GM21423 (cell line): ENCODE results near the gene MLIP.
A peak's percentile ranks its signal among the peaks of the same experiment; 100 is the strongest.

Source experiments
- ATAC-seq: cut with Tn5 transposase; IDR thresholded peaks from one replicate; pipeline ENCODE4 v1.9.1; 2021; ENCODE audit warnings: mild to moderate bottlenecking, moderate library complexity; ENCODE audit not compliant: unreplicated experiment

MLIP gene

DNA sequence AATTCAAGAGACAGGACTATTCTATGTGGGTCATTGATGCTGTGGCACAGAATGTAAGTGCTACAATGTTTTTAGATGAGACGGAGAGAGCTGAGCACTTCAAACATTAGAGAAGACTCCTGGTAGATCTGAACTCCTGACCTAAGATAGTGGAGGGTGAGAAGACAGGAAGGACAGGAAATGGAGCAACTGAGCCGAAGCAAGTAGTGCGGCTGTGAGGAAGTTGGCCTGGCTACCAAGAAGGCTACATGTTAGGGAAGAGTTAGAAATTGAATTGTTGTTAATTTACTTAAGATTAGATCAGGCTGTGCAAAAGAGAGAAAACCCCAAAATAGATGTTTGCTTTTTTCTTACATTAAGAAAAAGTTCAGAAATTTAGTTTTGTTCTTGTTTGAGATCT, 14.4 kb upstream of the MLIP start:
- no peak for ATAC-seq

DNA sequence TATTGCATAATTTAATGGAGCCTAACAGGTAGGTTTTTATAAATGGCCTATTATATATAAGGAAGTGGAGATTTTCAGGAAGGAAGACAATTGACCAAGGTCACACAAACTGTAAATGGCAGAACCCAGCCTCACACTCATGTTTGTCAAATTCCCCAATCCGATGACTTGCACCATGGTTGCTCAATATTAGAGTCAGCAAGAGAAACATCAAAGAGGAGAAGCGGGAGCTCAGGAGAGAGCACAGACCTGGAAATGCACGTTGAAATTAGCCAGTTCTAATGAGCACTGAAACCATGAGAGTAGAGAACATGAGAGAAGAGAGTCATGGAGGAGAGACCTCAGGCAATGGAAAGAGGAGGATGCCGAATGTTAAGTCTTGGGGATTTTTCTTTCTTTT, 13.5 kb upstream of the MLIP start:
- ATAC-seq: no peak

DNA sequence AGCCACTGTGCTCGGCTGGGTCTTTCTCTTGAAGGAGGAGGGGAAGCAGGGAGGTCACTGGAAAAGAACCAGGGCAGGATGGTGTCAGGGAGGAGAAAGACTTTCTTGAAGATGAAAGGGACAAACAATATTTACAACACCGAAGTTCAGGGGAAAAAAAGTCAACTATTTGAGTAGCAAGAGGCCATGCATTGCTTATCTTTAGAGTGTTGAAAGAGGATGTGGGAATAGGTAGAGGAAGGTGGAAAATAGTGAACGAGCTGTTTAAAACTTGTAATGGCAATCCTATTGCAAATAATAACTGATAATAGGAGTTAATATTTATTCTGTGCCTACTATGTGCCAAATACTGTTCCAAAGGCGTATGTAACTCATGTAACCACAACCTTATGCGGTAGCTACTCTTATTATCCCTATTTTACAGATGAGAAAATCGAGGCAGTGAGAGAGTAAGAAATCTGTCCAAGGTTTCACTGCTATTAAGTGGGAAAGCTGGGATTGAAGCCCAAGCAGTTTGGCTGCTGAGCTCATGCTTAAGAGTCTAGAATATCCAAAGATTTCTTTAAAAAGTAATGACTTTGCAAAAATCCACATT, 12.7 kb upstream of the MLIP start:
- ATAC-seq: no peak

DNA sequence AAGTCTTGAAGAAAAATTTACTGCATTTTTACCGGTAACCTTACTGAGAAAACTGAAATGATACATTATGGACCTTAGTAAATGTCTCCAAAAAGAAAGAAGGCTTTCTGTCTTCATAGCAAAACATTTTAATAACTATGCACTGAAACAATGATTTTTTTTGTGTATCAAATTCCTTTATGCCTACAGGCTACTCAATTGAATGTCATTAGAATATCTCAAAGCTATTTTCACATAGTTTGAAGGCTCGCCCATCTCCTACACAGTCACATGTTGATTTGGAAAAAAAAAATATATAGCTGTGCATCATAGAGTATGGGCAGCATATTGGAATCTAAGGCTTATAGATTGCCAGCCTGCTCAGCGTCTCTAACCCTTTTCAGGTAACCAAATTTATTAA, 12.0 kb upstream of the MLIP start:
- ATAC-seq: no peak

DNA sequence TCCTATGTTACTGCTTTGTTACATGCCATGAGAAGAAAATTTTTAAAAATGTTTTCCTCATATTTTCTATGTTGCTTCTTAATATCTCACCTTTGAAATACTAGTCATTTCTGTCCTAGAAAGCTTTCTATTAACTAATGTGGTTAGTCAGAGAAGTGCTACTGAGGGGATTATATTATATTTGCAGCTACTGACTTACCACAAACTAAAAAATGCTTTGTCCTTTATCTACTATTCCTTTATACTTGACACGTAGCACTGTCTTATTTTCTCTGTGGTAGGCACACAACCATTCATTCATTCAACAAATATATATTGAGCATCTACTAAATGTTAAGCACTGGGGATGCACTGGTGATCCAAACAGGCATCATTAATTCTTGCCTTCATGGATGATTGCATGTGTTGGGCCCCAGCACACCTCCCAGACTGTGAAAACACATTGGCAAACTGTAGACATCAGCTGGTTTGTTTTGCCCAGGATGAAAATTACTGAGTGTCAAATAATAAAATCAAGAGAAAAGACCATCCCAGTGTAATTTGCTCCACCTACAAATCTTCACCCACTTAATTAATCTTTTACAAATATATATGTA, 10.7 kb upstream of the MLIP start:
- ATAC-seq: peak; percentile 95

DNA sequence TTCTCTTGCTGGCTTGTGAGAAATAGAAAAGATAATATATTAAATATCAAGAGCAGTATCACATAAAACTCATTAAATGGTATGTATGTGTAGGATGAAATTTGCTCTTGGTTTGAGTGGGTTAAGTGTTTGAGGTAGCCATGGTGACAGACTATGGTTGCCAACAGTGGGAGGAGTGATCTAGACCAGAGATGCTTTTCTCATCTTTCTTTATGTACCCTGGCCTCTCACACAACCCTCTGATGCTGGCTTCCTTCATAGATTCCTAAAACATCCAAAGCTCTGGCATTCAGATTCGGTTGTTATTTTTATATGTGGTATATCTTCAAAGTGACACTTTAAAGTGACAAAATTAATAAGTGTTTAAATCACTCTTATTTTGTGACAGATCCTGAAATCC, 9.0 kb upstream of the MLIP start:
- ATAC-seq: no peak

DNA sequence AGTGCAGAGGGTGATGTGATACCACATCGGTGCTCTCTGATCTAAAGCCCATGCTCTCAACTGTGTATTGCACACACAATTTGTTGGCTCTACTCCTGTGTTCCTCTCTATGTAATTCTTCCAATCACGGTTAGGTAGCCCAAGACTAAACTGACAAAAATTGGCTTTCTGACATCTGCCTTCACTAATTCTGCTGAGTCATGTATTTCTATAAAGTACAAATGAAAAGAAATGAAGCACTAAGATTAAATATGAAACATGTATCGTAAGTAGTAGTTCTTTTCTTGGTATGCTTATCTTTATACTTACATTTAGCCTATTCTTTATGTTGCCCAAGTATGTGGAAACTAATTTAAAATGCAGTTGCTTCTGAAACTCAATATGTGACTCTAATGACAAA, 7.7 kb upstream of the MLIP start:
- ATAC-seq: no peak

DNA sequence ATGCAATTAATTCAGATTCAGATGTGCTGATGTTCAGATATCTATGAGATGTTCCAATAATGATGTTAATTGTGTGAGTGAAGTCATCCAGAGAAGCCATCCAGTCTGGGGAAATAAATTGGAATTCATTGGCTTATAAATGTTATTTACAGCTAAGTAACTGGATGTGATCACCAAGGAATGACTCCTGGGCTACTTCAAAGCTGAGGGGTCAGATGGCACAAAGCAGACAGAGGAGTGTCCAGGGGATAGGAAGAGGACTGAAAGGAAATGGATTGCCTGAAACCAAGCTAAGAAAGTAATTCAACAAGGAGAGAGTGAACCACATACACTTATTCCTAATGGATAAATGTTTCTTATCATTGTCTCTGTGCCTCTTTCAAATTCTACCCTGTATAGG, 4.5 kb upstream of the MLIP start:
- ATAC-seq: no peak

DNA sequence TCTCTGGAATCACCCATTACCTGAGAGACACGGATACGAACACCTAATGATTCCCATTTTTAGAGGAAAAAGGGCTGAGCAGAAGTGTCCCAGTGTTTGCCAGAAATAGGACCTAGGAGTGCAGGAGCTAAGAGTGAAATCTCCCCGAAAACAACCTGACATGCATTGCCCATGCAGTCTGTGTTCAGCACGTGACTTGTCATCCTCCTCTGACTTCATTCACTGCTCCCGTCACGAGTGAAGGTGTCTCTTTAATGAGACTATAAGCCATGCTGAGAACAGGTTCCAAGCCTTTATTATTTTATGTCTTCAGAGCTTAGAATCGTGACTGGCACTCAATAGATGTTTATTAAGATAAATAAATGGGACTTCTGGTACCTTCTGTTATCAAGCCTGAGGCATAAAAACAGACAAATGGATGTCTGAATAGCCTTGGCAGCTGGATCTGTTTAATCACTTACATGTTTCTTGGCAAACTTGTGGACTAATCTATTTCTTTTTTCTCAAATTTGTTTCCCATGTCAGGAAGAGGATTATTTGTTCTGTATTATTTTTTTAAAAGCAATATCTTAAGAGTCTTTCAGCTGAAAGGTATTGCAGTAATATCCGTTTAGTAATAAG, 3.7 kb upstream of the MLIP start:
- no peak for ATAC-seq

DNA sequence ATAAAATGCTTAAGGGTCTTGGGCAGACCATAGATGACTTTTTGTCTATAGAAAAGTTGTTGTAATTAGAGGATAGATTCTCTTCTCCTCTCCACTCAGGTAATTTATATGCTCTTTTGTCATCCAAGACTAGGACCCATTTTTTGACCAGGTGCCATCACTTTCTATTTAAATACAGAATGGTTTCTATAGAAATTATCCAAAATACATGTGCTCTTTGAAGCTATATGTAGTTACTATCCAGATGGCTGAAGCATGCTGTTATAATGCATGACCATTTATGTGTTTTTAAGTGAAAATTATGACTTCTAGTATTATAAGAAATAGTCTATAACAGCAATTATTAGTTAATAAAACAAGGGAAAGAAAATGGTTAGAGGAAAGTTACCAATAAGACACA, 3.0 kb upstream of the MLIP start:
- no peak for ATAC-seq

DNA sequence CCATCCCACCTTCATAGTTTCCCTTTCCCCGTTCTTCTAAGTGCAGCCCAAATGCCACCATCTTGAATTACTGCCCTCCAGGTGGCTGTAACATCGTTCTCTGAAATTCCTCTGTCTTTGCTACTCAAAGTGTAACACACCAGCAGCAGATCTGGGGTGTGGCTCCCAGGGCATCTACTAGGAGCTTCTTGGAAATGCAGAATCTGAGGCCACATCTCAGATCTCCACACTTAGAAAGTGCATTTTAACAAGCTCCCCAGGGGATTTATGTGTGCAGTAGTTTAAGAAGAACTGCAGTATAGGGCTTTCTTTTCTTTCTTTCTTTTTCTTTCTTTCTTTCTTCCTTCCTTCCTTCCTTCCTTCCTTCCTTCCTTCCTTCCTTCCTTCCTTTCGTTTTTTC, 1.7 kb upstream of the MLIP start:
- ATAC-seq: no peak

DNA sequence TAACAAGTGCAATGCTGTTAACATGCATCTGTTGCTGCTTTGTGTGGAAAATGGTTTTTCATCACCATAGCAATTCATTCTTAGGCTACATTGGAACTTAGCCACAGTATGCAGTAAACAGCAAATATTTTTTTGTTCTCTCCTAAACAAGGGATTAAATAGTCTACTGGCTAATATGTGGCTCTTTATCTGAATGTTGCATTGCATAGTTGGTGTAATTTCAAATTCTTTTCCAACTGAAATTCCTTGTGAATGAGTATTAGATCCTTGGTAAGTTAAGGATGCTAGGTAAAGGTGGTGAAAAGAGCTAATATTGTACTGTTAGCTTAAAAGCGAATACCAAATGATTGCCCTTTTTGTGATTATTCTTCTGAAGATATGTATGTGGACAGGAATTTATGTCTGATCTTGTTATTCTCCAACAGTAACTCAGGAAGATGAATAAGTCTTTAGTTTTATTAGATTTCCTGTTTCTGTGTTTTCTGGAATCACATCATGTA, 958 bp downstream of the MLIP start:
- ATAC-seq: no peak

DNA sequence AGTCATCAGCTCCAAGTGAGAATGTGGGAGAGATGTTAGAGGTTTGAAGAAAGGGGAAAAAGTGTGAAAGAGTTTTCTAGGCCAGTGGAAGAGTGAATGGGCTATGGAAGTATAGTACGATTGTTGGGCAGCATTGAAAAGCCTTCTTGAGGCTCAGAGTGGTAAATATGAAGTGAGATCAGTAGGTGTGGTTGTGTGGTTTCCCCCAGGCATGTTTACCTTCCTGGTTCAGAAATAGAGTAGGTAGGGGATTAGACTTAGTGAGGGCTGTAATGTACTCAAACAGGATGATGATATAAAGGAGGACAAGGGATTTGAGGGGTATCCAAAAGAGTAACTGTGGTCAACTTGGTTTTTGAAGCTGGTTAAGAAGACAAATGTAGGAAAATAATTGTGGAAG, 3.7 kb downstream of the MLIP start:
- no peak for ATAC-seq

DNA sequence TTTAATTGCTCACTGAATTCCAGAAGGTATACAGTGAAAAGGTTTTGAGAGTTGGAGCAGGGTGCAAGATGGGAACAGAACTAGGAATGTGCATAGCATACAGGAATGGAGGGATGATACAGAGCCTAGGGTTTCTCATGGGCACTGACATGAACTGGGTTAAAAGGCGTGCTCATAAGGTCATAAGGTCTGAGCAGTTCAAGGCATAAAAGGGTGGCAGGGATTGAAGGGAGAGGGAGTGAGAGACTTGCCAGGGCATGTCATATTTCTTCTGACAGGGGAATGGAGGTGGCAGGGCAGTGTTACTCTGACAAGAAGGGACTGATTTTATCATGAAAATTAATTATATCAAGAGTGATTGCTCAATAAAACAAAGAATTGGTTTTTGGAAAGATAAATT, 4.7 kb downstream of the MLIP start:
- no peak for ATAC-seq

DNA sequence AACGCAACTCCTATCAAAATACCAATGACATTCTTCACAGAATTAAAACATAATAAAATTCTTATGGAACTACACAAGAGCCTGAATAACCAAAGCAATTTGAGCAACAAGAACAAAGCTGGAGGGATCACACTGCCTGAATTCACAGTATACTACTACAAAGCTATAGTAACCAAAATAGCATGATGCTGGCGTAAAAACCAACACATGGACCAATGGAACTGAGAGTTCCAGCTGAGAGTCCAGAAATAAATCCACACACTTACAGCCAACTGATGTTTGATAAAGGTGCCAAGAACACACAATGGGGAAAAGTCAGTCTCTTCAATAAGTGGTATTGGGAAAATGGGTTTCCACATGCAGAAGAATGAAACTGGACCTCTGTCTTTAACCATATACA, 6.9 kb downstream of the MLIP start:
- no peak for ATAC-seq

DNA sequence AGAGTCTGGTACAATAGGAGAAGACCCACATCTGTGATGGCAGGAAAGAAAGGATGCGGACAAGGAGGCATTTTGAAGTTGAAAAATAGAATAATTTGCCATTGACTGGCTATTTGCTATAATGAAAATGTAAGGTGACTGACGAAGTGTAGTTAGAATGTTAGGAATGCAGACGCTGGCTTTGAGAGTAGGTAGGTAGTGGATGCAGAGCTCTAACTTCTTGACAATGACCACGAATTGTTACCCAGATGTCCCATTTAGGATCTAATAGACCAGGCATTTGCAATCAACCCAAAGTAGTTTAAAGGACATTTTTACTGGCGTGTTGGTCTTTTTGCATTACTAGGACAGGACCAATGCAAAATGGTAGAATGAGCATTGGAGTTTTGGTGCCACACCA, 14.2 kb downstream of the MLIP start:
- no peak for ATAC-seq

DNA sequence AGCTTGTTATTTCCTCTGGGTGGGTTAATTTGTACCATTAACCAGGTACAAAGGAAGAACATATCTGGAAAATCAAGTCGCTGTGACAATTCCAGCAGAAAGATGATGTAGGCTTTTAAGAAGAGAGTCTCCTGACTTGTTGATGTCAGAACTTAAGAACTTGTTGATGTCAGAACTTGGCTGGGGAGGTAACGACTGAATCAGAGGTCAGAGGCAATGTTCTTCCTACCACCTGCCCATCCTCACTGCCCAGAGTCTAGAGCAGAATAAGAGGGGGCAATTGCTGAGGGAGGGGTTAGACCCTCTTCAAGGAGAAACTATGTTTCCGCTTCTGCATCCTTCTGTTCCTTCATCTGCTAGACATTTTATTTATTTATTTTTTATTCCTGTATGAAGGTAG, 18.9 kb downstream of the MLIP start:
- ATAC-seq: no peak

DNA sequence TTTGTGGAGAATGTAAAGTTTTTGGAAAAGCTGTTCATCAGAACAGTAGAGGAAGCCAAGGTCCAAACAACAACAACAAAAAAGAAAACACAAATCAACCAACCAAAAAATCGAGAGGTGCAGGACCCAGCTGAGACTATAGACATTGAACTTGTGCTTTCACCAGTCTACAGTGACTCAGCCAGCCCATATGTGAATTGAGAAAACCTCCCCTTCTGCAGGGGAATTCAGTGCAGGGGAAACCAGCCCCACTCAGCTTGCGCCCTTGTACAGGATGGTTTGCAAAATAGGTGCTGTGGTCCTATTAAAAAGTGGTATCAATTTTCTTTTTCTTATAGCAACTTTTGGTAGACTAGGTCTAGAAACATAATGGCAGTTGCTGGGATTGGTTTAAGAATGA, 21.3 kb downstream of the MLIP start:
- no peak for ATAC-seq

DNA sequence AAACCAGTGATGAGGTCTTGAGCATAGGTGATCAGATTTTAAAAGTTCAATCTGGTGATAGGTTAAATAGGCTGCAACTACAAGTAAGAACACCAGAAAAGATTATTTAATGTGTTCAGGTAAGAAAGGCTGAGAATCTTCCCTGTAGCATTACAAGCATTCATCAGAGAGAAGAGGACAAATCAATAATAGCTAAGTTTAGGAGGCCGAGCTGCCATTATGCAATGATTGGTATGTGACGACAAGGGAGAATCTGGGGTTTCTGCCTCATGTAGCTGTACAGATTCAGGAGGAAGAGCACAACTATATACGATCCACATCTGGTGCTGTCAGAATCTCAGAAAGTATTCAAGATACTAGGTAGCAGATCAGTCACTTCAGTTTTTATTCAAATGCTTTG, 21.9 kb downstream of the MLIP start:
- no peak for ATAC-seq

DNA sequence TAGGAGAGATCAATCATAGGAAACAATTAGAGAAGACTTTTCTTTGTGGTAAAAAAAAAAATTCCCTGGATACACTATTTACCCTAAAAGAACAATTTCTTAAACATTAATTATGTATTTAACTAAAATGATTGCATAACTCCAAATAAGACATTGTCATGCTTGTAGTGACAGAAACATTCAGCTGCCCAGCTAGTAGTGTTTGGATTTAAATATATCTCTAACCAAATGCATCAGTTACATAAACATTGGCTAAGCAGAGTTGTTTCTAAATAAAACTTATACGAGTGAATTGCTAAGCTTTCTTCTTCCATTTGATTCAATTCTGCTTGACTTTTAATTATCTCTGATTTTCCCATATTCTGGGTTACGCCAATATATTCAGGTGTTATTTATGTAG, 23.7 kb downstream of the MLIP start:
- no peak for ATAC-seq

DNA sequence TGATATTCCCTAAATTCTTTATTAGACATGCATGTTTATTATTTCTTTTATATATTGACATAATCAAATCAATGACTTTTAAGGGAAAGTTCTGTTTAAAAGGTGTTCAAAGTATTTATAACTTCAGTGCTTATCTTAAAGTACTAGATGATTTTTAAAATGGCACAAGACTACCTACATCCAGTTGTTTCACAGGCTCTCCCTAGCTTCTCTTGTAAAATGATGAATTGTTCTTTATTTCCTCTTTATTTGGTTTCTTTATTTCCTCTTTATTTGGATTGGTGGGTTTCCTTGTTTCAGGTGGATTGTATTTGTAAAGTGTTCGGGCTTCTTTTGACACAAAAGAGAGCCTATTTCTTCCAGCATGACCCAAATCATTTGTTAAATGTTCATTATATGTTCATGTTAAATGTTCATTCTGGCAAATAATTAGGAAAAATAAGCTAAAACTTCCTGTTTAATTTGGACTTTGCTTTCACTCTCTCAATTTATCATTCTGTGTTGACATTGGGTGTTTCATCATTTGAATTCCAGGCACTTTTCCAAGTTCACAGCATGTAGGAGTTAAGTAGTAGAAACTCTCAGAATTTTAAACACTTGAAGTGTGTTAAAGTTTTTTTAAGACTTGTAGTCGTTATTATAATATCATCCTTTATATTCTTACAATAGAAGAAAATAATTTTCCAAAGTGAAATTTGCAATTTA, 24.6 kb downstream of the MLIP start:
- no peak for ATAC-seq

DNA sequence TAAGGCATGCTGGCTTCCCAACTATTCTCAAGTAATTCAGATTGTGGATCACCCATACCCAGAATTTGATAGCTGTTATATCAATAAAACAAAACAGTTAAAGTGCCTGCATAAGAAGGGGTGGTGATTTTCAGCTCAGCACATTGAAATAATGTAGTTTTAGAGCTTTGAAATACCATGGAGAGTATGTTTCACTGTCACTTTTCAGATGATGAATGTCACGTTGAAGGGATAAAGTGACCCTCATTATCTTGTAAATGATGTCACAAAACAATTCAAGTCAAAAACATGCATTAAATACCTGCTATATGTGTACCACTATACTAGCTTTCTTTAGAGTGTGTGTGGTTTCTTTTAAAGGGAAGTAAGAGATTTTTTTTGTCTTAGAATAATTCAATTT, 27.6 kb downstream of the MLIP start:
- ATAC-seq: no peak
